A673 (cell line): Measurements from ENCODE around the gene ZFP2. TPM values are rescaled to one million over a fixed set of nuclear protein-coding genes. Genes with fewer than 3 reads are reported as not detected.

Source experiments
- BruUV-seq: library from RNA; stranded (reverse); fragments of 400-500 nt; replicated peaks from 2 replicates; lab custom pipeline; 2021; lab: Mats Ljungman, UMichigan
- CTCF ChIA-PET: fragments of 300-600 bp; sonication (Branson Sonifier 250); formaldehyde crosslinking; loops from one replicate; lab custom pipeline; 2022; ENCODE audit warnings: antibody characterized with exemption; lab: Charles Lee
- POLR2A ChIA-PET: fragments of 300-600 bp; sonication (Branson Sonifier 250); formaldehyde crosslinking; loops from one replicate; lab custom pipeline; 2022; ENCODE audit warnings: antibody characterized with exemption; ENCODE audit not compliant: low non-redundant PET; lab: Charles Lee
- DNase-seq: peaks from one replicate; pipeline ENCODE4 v3.0.0-alpha.2; 2015; ENCODE audit warnings: low spot score
- H3K27ac ChIP-seq: fragments of 200-600 bp; sonication (generic); 2 replicates; pipeline ENCODE4 v1.5.1; 2016; ENCODE audit warnings: mixed run types, low read depth, mild to moderate bottlenecking, mixed read lengths, antibody characterized with exemption, low read length; ENCODE audit not compliant: poor library complexity, severe bottlenecking
- H3K27me3 ChIP-seq: fragments of 200-600 bp; sonication (generic); replicated peaks from 2 replicates; pipeline ENCODE4 v1.6.1; 2017; ENCODE audit warnings: mixed run types, low read depth, mild to moderate bottlenecking, mixed read lengths, antibody characterized with exemption, low read length; ENCODE audit not compliant: insufficient read depth, poor library complexity
- H3K36me3 ChIP-seq: fragments of 200-600 bp; sonication (generic); 2 replicates; pipeline ENCODE4 v1.6.1; 2016; ENCODE audit warnings: mixed run types, mild to moderate bottlenecking, mixed read lengths, antibody characterized with exemption, low read length; ENCODE audit not compliant: insufficient read depth, poor library complexity, severe bottlenecking
- H3K4me1 ChIP-seq: fragments of 200-600 bp; sonication (generic); 2 replicates; pipeline ENCODE4 v1.6.1; 2017; ENCODE audit warnings: mixed run types, mild to moderate bottlenecking, mixed read lengths, antibody characterized with exemption, low read length; ENCODE audit not compliant: insufficient read depth, poor library complexity, severe bottlenecking
- H3K4me3 ChIP-seq: fragments of 200-600 bp; sonication (generic); 2 replicates; pipeline ENCODE4 v1.5.1; 2016; ENCODE audit warnings: low read depth, mixed run types, mild to moderate bottlenecking, mixed read lengths, low read length; ENCODE audit not compliant: poor library complexity, severe bottlenecking
- H3K9me3 ChIP-seq: fragments of 200-600 bp; sonication (generic); 2 replicates; pipeline ENCODE4 v1.6.1; 2016; ENCODE audit warnings: mixed run types, low read depth, mild to moderate bottlenecking, mixed read lengths, antibody characterized with exemption, low read length; ENCODE audit not compliant: poor library complexity, severe bottlenecking
- EZH2 ChIP-seq: fragments of 200-600 bp; sonication (generic); IDR thresholded peaks from 2 replicates; pipeline ENCODE4 v1.6.1; 2017; ENCODE audit warnings: borderline replicate concordance, low read depth, mild to moderate bottlenecking, mixed read lengths, antibody characterized with exemption, low read length; ENCODE audit not compliant: poor library complexity, severe bottlenecking
- intact Hi-C: fragments of 100-400 bp; cut with micrococcal nuclease; formaldehyde crosslinking; loops from one replicate; pipeline ENCODE4 v1.10.0; 2022; ENCODE audit not compliant: unreplicated experiment
- total RNA-seq: library from RNA; stranded (reverse); gene quantifications from 2 replicates; pipeline ENCODE4 v1.2.3, GENCODE V29; 2021
- TF ChIP-seq, protein P1 (sequence below): fragments of 300-800, 200-600 bp; sonication (generic); conservative IDR thresholded peaks from 2 replicates; pipeline ENCODE4 v1.5.1; 2017; ENCODE audit warnings: low read depth, mild to moderate bottlenecking, antibody characterized with exemption, low read length, moderate library complexity, mixed read lengths

Gene ZFP2
- total RNA-seq, 1 experiment from 2014 or later, result 0.43 TPM

DNA sequence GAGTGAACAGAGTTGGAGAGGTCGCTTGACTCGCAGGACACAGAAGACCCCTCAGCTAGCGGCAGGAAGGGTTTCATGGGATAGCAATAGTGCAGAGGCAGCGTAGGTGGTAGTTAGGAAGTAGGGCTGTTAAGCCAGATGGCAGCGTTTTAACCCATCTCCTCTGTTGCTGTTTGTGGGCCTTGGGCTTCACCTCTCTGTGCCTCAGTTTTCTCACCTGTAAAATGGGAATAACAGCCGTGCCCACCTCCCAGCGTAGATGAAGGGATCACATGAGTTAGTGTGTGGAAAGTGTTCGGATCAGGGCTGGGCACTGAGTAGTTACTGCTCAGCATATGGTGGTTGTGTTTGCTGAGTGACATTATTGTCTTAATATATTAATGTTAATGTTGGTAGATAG is 34.1 kb upstream of the ZFP2 start:
- DNase-seq, result no peak
- no peak overlapping the region for H3K4me3 ChIP-seq
- H3K27ac ChIP-seq, result no peak overlapping the region
- peaks cover 32% of the 10 kb centered on the region for H3K36me3 ChIP-seq
- H3K9me3 ChIP-seq, result no peaks in the 10 kb centered on the region
- intact Hi-C loops, result no loop called here
- TF ChIP-seq, protein P1, sequence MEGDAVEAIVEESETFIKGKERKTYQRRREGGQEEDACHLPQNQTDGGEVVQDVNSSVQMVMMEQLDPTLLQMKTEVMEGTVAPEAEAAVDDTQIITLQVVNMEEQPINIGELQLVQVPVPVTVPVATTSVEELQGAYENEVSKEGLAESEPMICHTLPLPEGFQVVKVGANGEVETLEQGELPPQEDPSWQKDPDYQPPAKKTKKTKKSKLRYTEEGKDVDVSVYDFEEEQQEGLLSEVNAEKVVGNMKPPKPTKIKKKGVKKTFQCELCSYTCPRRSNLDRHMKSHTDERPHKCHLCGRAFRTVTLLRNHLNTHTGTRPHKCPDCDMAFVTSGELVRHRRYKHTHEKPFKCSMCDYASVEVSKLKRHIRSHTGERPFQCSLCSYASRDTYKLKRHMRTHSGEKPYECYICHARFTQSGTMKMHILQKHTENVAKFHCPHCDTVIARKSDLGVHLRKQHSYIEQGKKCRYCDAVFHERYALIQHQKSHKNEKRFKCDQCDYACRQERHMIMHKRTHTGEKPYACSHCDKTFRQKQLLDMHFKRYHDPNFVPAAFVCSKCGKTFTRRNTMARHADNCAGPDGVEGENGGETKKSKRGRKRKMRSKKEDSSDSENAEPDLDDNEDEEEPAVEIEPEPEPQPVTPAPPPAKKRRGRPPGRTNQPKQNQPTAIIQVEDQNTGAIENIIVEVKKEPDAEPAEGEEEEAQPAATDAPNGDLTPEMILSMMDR, result no peak
- no peak for TF ChIP-seq EZH2
- BruUV-seq, result no TSS peak
- H3K27me3 ChIP-seq, result no peaks in the 10 kb centered on the region
- ChIA-PET CTCF (no interaction called here), POLR2A (no interaction called here)
- H3K4me1 ChIP-seq, result peaks cover 4% of the 10 kb centered on the region

DNA sequence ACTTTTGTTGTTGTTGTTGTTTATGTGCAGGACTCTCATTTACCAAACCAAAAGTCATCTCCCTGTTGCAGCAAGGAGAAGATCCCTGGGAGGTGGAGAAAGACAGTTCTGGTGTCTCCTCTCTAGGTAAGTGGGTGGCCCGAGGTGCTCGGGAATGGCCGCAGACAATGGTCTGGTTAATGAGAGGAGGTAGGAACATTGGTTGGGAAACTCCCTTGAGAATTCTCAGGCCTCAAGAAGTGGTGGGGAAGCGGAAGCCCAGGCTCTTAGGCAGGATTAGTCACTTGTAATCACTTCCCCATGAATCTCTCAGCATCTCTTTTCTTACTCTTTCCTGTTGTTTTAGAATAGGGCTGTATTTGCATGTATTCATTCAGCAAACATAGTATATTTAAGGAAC is 28.8 kb upstream of the ZFP2 start:
- no peaks in the 10 kb centered on the region for H3K27me3 ChIP-seq
- H3K27ac ChIP-seq, result no peak overlapping the region
- TF ChIP-seq, protein P1, result no peak
- TF ChIP-seq EZH2, result no peak
- no peaks in the 10 kb centered on the region for H3K4me1 ChIP-seq
- peaks cover 56% of the 10 kb centered on the region for H3K36me3 ChIP-seq
- ChIA-PET CTCF (no interaction called here), POLR2A (no interaction called here)
- H3K9me3 ChIP-seq, result no peaks in the 10 kb centered on the region
- intact Hi-C loops, result loop anchor here (2.0 kb wide), 1 partner anchor 140 kb away; no protein-coding TSS in a partner anchor
- DNase-seq, result no peak
- BruUV-seq, result no TSS peak
- no peak overlapping the region for H3K4me3 ChIP-seq

GRCh38 chr5:178869577-178869976 is 26.1 kb upstream of the ZFP2 start:
- ChIA-PET CTCF (no interaction called here), POLR2A (no interaction called here)
- H3K27ac ChIP-seq, result no peak overlapping the region
- TF ChIP-seq EZH2, result no peak
- TF ChIP-seq, protein P1, result no peak
- no peaks in the 10 kb centered on the region for H3K4me1 ChIP-seq
- intact Hi-C loops, result no loop called here
- no TSS peak for BruUV-seq
- H3K4me3 ChIP-seq, result no peak overlapping the region
- peaks cover 11% of the 10 kb centered on the region for H3K9me3 ChIP-seq
- no peak for DNase-seq
- H3K27me3 ChIP-seq, result no peaks in the 10 kb centered on the region
- peaks cover 63% of the 10 kb centered on the region for H3K36me3 ChIP-seq
